GM18858 (cell line): Measurements from ENCODE around the gene IP6K3.

Source experiments
- ATAC-seq: cut with Tn5 transposase; IDR thresholded peaks from one replicate; pipeline ENCODE4 v1.9.1; 2021; ENCODE audit not compliant: unreplicated experiment

The IP6K3 gene

DNA sequence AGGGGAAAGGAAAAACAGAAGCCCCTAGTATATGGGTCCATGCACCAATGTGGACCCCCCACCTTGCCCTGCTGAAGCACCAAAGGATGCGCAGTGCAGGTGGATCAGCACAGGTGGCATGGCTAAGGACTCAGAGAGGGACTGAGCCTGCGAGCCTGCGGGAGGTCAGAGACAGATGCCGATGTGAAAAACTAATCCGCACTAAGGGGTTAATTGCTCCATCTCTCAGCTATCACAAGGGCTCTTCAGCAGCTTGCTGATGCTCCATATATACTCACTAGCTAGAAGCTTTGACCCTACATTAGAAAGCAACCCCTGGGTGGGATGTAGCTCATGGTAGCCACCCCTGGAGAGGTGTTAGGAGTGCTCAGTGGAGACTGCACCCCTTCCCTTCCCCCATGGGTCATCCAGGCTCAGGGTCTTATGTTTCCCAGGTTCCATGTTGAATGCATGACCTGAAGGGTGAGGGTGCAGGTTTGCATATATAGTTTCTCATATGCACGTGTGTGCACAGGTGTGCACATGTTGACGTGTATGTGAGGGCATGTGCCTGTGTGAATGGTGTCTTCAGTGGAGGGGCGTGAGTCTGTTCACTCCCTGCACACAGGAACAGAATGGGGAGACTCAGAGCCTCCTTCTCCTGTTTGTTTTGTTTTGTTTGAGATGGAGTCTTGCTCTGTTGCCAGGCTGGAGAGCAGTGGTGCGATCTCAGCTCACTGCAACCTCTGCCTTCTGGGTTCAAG is 13.4 kb upstream of the IP6K3 start:
- no peak for ATAC-seq

DNA sequence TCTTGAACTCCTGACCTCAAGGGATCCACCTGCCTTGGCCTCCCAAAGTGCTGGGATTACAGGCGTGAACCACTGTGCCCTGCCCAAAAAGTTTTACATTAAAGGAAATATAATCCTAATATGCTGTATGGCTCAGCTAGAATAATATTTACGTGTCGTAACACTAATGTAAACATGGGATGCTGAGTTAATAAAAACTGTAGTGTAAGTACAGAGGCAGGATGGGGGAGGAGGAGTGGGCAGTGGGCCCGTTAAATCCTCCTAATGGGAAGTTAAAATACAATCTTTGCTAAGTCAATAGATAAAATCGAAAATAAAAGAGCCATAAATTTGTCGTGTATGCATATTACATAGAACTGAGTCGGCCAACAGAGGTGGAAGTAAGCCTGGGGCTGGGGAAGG is 12.1 kb upstream of the IP6K3 start:
- no peak for ATAC-seq

DNA sequence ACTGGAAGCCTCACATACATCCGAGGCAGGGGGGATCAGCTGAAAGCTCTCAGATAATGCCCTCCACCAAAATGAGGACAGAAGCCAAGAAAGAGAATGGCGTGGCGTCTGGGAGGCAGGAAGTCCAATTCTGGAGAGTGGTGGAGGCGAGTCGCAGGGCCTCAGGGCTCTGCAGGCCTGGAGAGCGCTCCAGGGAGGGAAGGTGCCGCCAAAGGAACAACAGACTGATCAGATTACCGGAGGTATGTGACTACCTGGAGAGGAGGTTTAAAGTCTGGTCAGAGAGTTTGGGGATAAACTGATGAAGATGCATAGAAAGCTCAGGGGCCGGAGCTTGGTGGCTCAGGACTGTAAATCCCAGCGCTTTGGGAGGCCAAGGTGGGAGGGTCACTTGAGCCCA is 11.2 kb upstream of the IP6K3 start:
- ATAC-seq: no peak

DNA sequence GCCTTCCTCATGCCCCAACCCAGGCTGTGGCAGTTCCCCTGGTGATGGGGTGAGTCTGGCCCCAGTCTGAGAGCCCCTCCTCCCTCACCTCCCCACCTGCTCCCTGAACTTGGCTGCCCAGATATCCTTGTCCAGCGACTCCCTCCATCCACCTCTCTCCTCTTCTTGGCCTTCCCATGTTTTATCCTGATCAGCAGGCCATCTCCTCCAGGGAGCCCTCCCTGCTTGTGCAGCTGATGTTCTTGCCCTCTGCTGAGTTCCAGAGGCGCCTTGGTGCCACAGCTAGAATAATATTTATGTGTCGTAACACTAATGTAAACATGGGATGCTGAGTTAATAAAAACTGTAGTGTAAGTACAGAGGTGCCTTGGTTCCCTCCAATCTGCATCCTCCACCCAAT is 10.4 kb upstream of the IP6K3 start:
- ATAC-seq: no peak

DNA sequence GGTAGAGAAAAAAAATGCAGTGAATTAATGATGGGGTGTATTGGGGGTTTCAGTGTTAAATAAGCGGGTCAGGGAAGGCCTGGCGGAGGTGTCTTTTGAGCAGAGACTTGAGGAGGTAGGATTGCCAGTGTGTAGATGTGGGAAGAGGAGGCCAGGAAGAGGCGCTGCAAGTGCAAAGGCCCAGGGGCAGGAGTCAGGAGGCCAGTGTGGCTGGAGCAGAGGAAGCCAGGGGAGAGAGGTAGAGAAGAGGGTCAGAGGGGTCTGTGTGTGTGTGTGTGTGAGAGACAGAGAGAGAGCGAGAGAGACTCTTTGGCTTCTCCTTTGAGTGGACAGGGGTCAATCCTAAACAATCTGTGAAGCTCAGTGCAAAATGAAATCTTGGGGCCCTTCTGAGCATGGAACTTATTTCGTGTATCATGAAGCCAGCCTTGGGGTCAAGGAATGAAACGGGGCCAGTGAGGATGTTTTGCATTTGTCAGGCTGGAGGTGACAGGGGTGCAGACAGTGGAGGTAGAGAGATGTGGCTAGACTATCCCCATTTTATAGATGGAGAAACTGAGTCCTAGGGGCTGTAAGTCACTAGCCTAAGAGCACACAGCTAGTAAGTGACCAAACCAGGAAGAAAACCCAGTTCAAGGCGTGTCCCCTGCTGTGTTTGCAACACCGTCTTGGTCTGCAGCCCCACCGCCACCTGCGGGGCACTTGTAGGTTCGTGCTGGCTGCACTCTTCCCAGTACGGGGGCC is 9.7 kb upstream of the IP6K3 start:
- no peak for ATAC-seq

DNA sequence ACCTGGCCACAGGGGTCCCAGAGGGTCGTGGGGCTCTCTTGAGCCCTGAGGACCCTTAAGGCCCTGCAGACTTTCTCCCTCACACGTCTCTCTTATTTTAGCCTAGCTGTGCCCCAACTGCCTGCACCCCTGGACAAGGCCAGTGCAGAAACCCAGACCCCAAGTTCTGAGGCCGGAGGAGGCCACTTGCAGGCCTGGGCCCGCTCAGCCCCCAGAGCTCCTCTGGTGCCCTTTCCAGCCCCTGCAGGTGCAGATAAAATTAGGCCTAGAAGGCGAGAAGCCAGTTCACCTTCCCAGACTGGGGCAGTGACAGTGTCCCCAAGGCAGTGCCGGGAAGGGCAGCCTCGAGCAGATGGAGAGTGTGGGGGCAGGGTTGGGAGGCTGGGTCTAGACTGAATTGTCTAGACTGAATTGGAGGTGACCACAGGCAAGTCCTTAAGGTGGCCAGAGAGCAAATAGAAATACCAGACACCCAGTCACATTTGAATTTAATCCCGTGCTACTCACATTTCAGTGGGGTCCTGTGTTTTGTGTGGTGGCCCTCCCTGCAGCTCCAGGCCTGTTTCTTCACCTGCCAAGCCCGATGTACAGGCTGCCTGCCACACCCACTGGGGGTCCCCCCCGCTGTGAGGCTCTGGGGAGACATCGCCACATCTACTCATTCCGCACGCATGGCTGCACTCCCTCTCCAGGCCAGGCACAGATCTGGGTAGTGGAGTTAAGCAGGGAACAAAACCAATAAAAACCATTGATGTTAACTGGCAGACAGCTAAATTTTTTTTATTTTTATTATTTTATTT is 8.6 kb upstream of the IP6K3 start:
- no peak for ATAC-seq

DNA sequence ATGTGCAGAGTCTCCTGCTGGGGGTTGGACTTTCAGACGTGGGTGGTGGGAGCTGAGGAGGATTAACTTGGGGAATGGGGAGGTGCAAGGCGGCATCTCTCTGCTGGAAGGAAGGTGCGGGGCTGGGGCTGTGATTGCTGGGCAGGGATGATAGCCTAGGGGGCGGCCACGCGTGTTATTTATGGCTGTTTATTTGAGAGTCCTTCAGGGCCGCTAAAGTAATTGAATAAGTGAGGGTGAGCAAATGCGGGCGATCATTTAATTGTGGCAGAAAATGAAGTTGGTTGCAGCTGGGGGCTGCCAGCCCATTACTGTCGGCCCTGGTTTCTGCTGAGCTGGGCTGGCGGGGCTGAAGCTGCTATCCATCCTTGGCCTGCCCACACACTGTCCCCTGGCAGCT is 7.5 kb upstream of the IP6K3 start:
- ATAC-seq: no peak

DNA sequence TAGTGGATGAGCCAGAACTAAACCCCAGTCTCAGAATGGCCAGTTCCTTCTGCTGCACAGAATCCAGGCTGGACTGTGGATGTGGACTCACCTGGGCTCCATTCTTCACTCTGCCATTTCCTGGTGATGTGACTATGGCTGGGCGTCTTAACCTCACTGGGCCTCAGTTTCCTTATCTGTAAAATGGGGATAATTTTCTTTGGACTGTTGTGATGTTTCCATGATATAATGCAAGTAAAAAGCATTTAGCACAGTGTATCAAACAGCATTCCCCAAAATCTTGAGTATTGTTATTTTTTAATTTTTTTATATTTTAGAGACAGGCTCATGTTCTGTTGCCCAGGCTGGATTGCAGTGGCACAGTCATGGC is 5.9 kb upstream of the IP6K3 start:
- ATAC-seq: no peak

DNA sequence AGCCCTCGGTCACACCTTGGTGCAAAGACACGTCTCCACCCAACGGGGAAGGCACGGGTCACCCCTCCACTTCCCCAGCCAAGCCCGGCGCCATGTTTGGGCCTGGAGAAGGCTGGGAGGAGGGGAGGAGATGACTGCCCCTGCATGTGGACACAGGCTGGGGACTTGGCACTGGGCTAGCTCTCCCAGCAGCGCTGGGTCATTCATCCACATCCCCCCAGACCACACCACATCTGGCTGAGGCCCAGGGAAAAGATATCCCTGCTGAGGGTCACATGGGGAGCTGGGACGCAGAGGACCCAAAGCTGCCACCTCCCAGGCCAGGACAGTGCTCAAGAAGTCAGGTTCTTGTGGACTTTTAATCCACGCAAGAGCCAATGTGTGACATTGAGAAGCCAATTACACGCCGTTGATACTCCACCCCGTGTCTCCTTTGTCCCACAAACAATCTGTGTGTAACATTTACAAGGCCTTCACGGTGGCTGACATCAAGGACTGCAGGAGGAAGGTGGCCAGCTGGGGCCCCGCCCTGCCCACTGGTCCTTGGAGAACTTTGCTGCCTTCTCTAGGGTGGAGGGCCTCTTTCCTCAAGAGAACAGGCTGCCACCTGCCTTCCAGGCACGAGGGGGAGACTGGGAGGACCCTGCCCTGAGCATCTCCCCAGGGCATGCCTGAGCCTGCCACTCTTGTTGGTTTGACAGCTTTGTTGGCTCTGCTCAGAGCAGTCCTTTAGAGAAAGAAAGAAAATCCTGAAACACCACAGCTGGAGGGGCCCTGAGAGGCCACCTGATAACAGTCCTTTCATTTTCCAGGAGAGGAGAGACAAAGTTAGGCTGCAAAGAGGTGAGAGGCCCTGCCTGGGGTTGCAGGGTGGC is 5.3 kb upstream of the IP6K3 start:
- no peak for ATAC-seq

DNA sequence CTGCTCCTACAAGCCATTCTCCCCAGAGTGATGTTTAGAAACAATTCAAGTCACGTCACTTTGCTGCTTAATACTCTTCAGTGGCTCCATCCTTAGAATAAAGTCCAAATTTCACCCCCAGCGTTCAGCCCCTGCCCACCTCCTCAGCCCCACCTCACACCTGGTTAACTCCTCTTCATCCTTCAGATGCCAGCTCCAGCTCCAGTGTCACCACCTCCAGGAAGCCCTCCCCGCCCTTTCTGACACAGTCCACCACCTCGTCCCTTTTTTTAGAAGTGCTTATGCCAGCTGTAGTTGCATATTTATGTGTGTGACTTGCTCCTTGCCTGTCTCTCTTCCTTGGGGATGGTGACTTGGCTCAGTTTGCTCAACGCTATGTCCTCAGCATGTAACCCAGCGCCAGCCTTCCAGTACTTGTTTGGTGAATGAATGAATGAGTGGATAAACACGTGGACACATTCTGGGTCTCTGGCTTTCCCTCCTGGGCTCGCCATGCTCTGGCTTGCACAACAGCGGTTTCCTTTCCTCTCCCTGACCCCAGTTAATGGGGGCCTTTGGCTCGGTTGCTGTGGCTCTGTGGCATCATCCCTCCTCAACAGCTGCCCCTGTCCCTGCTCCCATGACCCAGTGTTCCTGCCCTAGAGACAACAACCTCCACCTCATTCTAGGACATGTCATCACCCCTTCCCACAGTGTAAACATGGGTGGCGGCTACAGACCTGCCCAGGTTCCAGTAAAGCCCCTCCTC is 3.7 kb upstream of the IP6K3 start:
- ATAC-seq: no peak

DNA sequence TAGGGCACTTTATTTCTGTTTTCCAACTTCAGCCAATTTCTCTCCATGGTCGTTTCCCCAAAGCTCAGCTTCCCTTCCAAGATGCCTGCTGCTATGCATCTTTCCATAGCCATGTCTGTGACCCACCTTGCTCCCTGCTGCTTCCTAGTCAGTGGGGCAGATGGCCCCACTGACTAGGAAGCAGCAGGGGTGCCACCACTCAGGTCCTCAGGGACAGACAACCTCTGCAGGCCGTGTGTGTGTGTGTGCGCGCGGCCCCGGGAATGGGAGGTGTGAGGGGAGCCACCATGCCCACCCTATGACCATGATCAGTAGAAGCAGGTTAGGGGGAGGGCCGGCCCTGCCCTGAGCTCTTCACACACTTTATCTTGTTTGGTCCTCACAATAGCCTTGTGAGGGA is 2.7 kb upstream of the IP6K3 start:
- ATAC-seq: no peak

DNA sequence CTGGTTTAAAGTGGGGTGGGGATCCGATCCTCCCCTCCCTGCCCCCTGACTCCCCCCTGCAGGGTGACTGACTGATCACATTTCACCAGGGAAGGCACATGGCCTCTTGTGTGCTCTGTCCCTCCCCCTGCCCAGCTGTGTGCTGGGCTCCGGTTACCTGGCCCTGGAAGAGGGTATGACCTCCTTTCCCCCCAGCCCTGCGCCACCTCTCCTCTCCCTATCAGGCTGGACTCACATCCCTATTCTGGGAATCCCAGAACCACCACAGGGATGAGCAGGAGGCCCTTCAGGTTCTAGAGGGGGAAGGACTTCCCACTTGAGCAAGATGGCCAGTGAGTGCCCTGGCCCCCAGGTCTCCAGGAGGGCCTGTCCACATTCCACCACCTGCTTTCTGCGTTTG is 2.1 kb upstream of the IP6K3 start:
- ATAC-seq: no peak

DNA sequence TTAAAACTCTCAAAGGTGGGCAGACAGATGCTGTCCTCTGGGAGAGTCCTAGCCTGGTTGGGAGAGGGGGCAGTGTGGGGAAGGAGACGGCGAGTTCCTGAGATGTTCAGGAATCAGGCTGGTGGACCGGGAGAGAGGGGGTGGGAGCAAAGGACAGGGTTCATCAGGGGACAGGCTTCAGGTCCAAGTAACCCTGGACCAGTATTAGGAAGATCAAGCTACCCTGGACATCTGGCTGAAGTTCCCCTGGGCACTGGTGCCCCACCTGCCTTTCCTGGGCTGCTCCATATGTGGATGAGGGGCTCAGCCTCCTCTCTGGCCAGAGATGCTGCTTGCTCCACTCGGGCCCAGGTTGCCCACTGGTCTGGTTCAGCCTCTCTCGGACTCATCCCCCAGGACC is 1.1 kb upstream of the IP6K3 start:
- ATAC-seq: no peak

DNA sequence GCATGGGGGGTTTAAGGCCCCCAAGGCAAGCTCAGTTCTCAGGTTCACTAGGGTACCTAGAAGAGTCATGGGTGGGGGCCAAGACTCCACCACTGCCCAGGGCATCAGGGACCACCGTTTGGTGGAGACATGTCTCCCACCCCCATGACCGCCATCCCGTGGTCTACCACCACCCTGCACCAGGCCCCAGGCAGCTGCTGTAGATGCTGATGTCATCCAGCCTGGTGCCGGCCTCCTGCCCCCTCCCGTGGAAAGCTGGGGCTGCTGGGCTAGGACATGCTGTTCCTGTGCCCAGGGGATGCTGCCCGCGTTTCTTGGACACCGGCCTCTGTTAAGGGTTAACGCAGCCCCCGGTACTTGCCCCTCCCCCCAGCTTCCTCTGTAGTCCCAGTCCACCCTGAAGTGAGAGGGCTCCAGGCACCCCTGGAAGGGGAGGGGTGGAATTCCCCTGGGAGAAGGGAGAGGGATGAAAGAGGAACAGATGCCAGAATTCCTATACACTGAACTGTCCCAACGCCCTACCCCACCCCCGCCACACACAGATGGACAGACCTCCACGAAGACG is 587 bp downstream of the IP6K3 start:
- no peak for ATAC-seq

DNA sequence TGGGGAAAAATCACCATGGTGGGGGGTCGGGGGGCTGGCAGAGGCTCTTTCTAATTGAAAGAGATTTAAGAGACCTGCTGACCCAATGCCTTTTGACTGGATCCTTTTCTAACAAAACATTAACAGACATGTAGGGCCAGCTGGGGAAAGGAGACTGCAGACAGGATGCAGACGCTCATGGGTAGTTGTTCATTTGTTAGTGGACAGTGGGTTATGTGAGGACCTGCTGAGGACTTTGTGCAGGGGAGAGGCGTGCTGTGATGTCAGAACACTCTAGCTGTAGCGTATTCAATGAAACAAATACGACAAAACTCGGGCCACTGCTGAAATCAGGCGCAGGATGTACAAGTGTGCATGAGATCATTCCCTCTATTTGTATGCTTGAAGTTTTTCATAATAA is 1.2 kb downstream of the IP6K3 start:
- ATAC-seq: no peak

DNA sequence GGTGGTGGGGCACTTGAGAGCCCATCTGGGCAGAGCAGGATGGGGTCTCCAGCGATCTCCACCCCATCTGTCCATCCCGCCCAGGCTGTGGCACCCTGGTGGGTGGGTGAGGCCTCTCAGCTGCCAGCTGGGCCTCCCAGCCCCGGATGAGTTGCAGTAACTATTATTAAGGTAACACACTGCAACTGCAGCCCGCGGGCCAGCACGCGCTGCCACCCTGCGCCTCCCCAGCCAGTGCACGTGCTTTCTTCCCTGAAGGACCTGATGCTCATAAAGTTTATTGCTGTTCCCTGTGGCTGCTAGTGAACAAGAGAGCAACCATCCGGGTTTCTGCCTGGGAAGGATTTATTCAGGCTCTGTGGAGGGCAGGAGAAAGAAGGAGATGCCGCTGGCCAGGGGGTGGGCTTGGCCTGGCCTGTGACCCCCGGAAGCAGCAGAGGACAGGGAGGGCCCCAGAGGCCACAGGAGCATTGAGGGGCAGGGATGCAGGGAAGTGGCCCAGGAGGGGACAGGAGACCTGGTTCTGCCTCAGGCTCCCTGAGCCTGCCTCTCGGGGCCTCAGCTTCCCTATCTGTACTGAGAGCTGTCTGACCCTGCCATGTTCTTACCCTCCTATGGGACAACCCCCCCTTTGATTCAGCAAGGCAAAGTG is 1.7 kb downstream of the IP6K3 start:
- ATAC-seq: no peak

DNA sequence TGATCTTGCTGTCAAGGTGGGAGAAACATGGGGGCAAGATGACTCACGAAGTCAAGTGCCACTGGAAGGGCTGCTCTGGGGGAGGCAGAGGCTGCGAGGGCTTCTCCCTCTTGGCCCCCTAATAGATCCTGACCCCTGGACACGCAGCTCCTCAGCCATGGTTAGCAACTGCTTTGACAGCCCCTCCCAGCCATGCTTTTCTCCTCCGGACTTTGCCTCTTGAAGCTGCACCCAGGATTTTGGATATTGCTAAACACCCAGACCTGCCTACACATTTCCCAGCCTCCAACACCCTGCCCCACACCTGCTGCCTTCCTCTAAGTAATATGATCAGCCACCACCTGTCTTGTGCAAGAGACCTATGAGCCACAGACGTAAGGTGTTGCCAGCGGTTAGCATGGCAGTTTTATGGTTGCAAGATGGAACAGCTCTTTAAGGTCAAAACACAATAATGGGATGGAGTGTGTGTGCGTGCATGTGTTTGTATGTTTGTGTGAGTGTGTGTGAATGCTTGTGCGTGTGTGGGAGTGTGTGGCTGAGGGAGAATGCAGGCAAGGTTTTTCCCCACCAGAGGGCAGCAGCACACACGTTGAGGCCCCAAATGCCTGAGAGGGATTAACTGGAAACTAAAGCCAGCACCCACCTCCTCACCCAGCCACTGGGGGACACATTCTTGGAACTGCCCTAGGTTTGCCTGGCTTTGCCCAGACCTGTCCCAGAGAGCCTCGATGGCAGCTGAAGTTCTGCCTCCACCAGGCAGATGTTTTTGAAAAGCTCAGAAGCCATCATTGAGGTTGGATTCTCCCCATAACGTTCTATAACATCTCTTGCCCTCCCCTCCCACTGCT is 2.5 kb downstream of the IP6K3 start:
- ATAC-seq: no peak

DNA sequence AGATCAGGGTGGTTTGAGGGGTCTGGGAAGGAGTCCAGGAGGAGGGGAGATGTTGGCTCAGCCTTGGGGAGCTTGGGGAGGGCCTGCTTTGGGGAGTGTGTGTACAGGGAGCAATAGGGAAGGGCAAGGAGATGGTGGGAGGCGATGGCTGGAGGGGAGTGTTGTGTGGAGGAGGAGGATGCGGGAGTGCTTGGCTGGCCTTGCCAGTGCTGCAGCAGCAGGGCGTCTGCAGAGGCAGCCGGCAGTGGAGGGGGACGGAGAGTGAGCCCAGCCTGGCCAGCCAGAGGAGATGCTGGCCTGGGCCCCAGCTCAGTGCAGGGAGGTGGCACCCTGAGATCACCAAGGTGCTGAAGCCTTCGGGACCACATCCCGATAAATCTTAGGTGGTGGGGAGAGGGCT is 3.9 kb downstream of the IP6K3 start:
- ATAC-seq: no peak

DNA sequence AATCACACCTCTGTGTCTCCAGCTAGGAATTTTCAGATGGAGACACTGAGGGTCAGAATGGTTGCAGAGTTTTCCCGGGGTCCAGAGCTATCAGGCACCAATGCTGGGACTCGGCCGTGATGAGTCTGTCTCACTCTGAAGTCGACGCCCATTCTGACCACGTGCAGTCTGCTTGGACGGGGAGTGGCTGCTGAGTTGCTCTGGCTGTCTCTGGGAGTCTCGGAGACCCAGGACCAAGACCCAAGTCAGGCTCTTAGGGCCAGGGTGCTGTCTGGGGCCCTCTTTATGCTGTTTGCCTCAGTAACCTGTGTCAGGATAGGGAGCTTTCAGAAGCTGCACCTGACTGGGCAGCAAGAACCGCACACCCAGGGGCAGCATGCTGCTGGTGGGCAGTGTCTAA is 4.6 kb downstream of the IP6K3 start:
- ATAC-seq: no peak
